ENCODE measurements around the gene LRRC36.
A peak's percentile ranks its signal among the peaks of the same experiment; 100 is the strongest.

LRRC36 gene

GRCh38 chr16:67428146-67428731, 101.6 kb downstream of the LRRC36 start:
- DNase-seq = peak; percentile 19 to 26

- no peak for DNase-seq
These were observed 102.6 kb downstream of the LRRC36 start for GRCh38 chr16:67429053-67429798.

GRCh38 chr16:67429799-67430503, 103.3 kb downstream of the LRRC36 start:
- DNase-seq = no peak

GRCh38 chr16:67430504-67430976, 103.9 kb downstream of the LRRC36 start:
- DNase-seq = peak in 1 of 2 donors; percentile 30

- DNase-seq = peak in 1 of 2 donors; percentile 30
These were observed 104.6 kb downstream of the LRRC36 start, which contains the start of gene HSD11B2 for GRCh38 chr16:67430977-67431774. HSD11B2 (plus strand) TSS chr16:67431121; CDS start chr16:67431249, 128 bp downstream.

GRCh38 chr16:67431775-67432505, 105.3 kb downstream of the LRRC36 start:
- DNase-seq = no peak

GRCh38 chr16:67432506-67432890, 105.9 kb downstream of the LRRC36 start:
- DNase-seq = no peak

GRCh38 chr16:67433131-67433719, 106.6 kb downstream of the LRRC36 start:
- DNase-seq = no peak

Data from bone marrow (tissue), 2 donors.